ENCODE results near the gene RAB24.

Gene RAB24

GRCh38 chr5:177301503-177302165 lies 1.9 kb downstream of the RAB24 start:
- H3K27me3 ChIP-seq (replicated peaks in 2 of 5; ENCODE audit: control insufficient read depth in 4 of 5, insufficient read depth in 5 of 5, low read length in 4 of 5): no peaks in the 10 kb centered on the region
- H3K4me1 ChIP-seq (ENCODE audit: control extremely low read depth in 1 of 4, control insufficient read depth in 4 of 4, insufficient read depth in 4 of 4, low read length in 3 of 4): peaks cover 34 to 94% (median 85%) of the 10 kb centered on the region in 4 experiments
- no peak overlapping the region for H3K27ac ChIP-seq (ENCODE audit: insufficient read depth in 1 of 2, low read depth in 1 of 2, low read length in 2 of 2, poor library complexity in 1 of 2, severe bottlenecking in 2 of 2)
- peak overlapping the region in 3 of 7 experiments; percentile 7 to 74 (median 27) for H3K4me3 ChIP-seq (ENCODE audit: control insufficient read depth in 1 of 7, extremely low read depth in 1 of 7, insufficient read depth in 4 of 7, low read depth in 2 of 7, low read length in 6 of 7)
- ChIA-PET POLR2A (interaction anchor here (0.6 kb wide), 1 partner anchor 9 kb away, joined by 4 read pairs; no protein-coding TSS in a partner anchor), CTCF (interaction anchor here (0.8 to 1.5 kb wide), 9 partner anchors 9 to 103 kb away, joined by 3 to 13 read pairs (median 4); partner anchors contain the start of gene MXD3)
- peaks cover 2 to 39% (median 14%) of the 10 kb centered on the region in 4 experiments for H3K36me3 ChIP-seq (ENCODE audit: control insufficient read depth in 4 of 4, insufficient read depth in 4 of 4, low read length in 3 of 4)
- no peak for DNase-seq
- H3K9me3 ChIP-seq (ENCODE audit: control extremely low read depth in 1 of 5, control insufficient read depth in 4 of 5, insufficient read depth in 2 of 5, low read depth in 1 of 5, low read length in 4 of 5): no peaks in the 10 kb centered on the region
- WGBS (ENCODE audit: insufficient coverage): 87% methylated on average over 7 of the region's 7 CpGs

GRCh38 chr5:177300951-177301350 lies 2.6 kb downstream of the RAB24 start:
- Histone ChIP-seq H3K27me3 (replicated peaks in 2 of 5; ENCODE audit: control insufficient read depth in 4 of 5, insufficient read depth in 5 of 5, low read length in 4 of 5) (no peaks in the 10 kb centered on the region), H3K9me3 (ENCODE audit: control extremely low read depth in 1 of 5, control insufficient read depth in 4 of 5, insufficient read depth in 2 of 5, low read depth in 1 of 5, low read length in 4 of 5) (no peaks in the 10 kb centered on the region), H3K27ac (ENCODE audit: insufficient read depth in 1 of 2, low read depth in 1 of 2, low read length in 2 of 2, poor library complexity in 1 of 2, severe bottlenecking in 2 of 2) (peak overlapping the region in 1 of 2 experiments; percentile 55), H3K4me3 (ENCODE audit: control insufficient read depth in 1 of 7, extremely low read depth in 1 of 7, insufficient read depth in 4 of 7, low read depth in 2 of 7, low read length in 6 of 7) (peak overlapping the region in 4 of 7 experiments; percentile 26 to 58 (median 46)), H3K36me3 (ENCODE audit: control insufficient read depth in 4 of 4, insufficient read depth in 4 of 4, low read length in 3 of 4) (peaks cover under 1 to 37% (median 11%) of the 10 kb centered on the region in 4 experiments), H3K4me1 (ENCODE audit: control extremely low read depth in 1 of 4, control insufficient read depth in 4 of 4, insufficient read depth in 4 of 4, low read length in 3 of 4) (peaks cover 40 to 94% (median 85%) of the 10 kb centered on the region in 4 experiments)
- CTCF ChIA-PET: interaction anchor here (0.8 to 1.5 kb wide), 4 partner anchors 10 to 70 kb away, joined by 3 to 13 read pairs (median 4); partner anchors contain the start of gene MXD3
- POLR2A ChIA-PET: interaction anchor here (0.6 kb wide), 1 partner anchor 10 kb away, joined by 4 read pairs; no protein-coding TSS in a partner anchor
- 100% methylated on average over 1 of the region's 2 CpGs for WGBS (ENCODE audit: insufficient coverage)
- no peak for DNase-seq

- Histone ChIP-seq H3K27ac (ENCODE audit: insufficient read depth in 1 of 2, low read depth in 1 of 2, low read length in 2 of 2, poor library complexity in 1 of 2, severe bottlenecking in 2 of 2) (peak overlapping the region in 1 of 2 experiments; percentile 55), H3K36me3 (ENCODE audit: control insufficient read depth in 4 of 4, insufficient read depth in 4 of 4, low read length in 3 of 4) (peaks cover 0 to 37% (median 13%) of the 10 kb centered on the region in 4 experiments), H3K9me3 (ENCODE audit: control extremely low read depth in 1 of 5, control insufficient read depth in 4 of 5, insufficient read depth in 2 of 5, low read depth in 1 of 5, low read length in 4 of 5) (no peaks in the 10 kb centered on the region), H3K4me3 (ENCODE audit: control insufficient read depth in 1 of 7, extremely low read depth in 1 of 7, insufficient read depth in 4 of 7, low read depth in 2 of 7, low read length in 6 of 7) (peak overlapping the region in 4 of 7 experiments; percentile 26 to 58 (median 46)), H3K27me3 (replicated peaks in 2 of 5; ENCODE audit: control insufficient read depth in 4 of 5, insufficient read depth in 5 of 5, low read length in 4 of 5) (no peaks in the 10 kb centered on the region), H3K4me1 (ENCODE audit: control extremely low read depth in 1 of 4, control insufficient read depth in 4 of 4, insufficient read depth in 4 of 4, low read length in 3 of 4) (peaks cover 37 to 94% (median 85%) of the 10 kb centered on the region in 4 experiments)
- 0% methylated on average over 4 of the region's 4 CpGs for WGBS (ENCODE audit: insufficient coverage)
- ChIA-PET CTCF (interaction anchor here (1.1 to 1.5 kb wide), 4 partner anchors 8 to 185 kb away, joined by 3 to 13 read pairs (median 6); partner anchors contain the start of gene MXD3), POLR2A (interaction anchor here (1.0 kb wide), 1 partner anchor 10 kb away, joined by 3 read pairs; no protein-coding TSS in a partner anchor)
- peak; percentile 94 to 97 (median 96) for DNase-seq
Observed at GRCh38 chr5:177300236-177300880, 3.2 kb downstream of the RAB24 start.

- H3K4me1 ChIP-seq (ENCODE audit: control extremely low read depth in 1 of 4, control insufficient read depth in 4 of 4, insufficient read depth in 4 of 4, low read length in 3 of 4): peaks cover 36 to 92% (median 82%) of the 10 kb centered on the region in 4 experiments
- H3K4me3 ChIP-seq (ENCODE audit: control insufficient read depth in 1 of 7, extremely low read depth in 1 of 7, insufficient read depth in 4 of 7, low read depth in 2 of 7, low read length in 6 of 7): peak overlapping the region in 2 of 7 experiments; percentile 26
- CTCF ChIA-PET: interaction anchor here (0.6 to 1.9 kb wide), 6 partner anchors 9 to 185 kb away, joined by 3 to 7 read pairs (median 4); no protein-coding TSS in a partner anchor
- H3K27ac ChIP-seq (ENCODE audit: insufficient read depth in 1 of 2, low read depth in 1 of 2, low read length in 2 of 2, poor library complexity in 1 of 2, severe bottlenecking in 2 of 2): peak overlapping the region in 1 of 2 experiments; percentile 54
- H3K36me3 ChIP-seq (ENCODE audit: control insufficient read depth in 4 of 4, insufficient read depth in 4 of 4, low read length in 3 of 4): peaks cover 0 to 43% (median 19%) of the 10 kb centered on the region in 4 experiments
- 88% methylated on average over 5 of the region's 9 CpGs for WGBS (ENCODE audit: insufficient coverage)
- no peaks in the 10 kb centered on the region for H3K9me3 ChIP-seq (ENCODE audit: control extremely low read depth in 1 of 5, control insufficient read depth in 4 of 5, insufficient read depth in 2 of 5, low read depth in 1 of 5, low read length in 4 of 5)
- H3K27me3 ChIP-seq (replicated peaks in 2 of 5; ENCODE audit: control insufficient read depth in 4 of 5, insufficient read depth in 5 of 5, low read length in 4 of 5): no peaks in the 10 kb centered on the region
- no peak for DNase-seq
- POLR2A ChIA-PET: interaction anchor here (0.6 to 1.0 kb wide), 2 partner anchors 11 to 34 kb away, joined by 3 to 5 read pairs; no protein-coding TSS in a partner anchor
Observed at GRCh38 chr5:177299697-177300096, 3.8 kb downstream of the RAB24 start.

- no peaks in the 10 kb centered on the region for H3K27me3 ChIP-seq (replicated peaks in 2 of 5; ENCODE audit: control insufficient read depth in 4 of 5, insufficient read depth in 5 of 5, low read length in 4 of 5)
- WGBS (ENCODE audit: insufficient coverage): 100% methylated on average over 2 of the region's 2 CpGs
- ChIA-PET CTCF (interaction anchor here (0.9 to 2.6 kb wide), 6 partner anchors 12 to 180 kb away, joined by 3 to 16 read pairs (median 4); no protein-coding TSS in a partner anchor), POLR2A (no interaction called here)
- H3K9me3 ChIP-seq (ENCODE audit: control extremely low read depth in 1 of 5, control insufficient read depth in 4 of 5, insufficient read depth in 2 of 5, low read depth in 1 of 5, low read length in 4 of 5): no peaks in the 10 kb centered on the region
- no peak overlapping the region for H3K27ac ChIP-seq (ENCODE audit: insufficient read depth in 1 of 2, low read depth in 1 of 2, low read length in 2 of 2, poor library complexity in 1 of 2, severe bottlenecking in 2 of 2)
- peaks cover 2 to 60% (median 35%) of the 10 kb centered on the region in 4 experiments for H3K36me3 ChIP-seq (ENCODE audit: control insufficient read depth in 4 of 4, insufficient read depth in 4 of 4, low read length in 3 of 4)
- H3K4me3 ChIP-seq (ENCODE audit: control insufficient read depth in 1 of 7, extremely low read depth in 1 of 7, insufficient read depth in 4 of 7, low read depth in 2 of 7, low read length in 6 of 7): no peak overlapping the region
- peaks cover 32 to 78% (median 70%) of the 10 kb centered on the region in 4 experiments for H3K4me1 ChIP-seq (ENCODE audit: control extremely low read depth in 1 of 4, control insufficient read depth in 4 of 4, insufficient read depth in 4 of 4, low read length in 3 of 4)
- no peak for DNase-seq
Observed at GRCh38 chr5:177297922-177298321, 5.6 kb downstream of the RAB24 start.

GRCh38 chr5:177296581-177296980 lies 6.9 kb downstream of the RAB24 start:
- peak overlapping the region in 1 of 2 experiments; percentile 11 for H3K27ac ChIP-seq (ENCODE audit: insufficient read depth in 1 of 2, low read depth in 1 of 2, low read length in 2 of 2, poor library complexity in 1 of 2, severe bottlenecking in 2 of 2)
- ChIA-PET POLR2A (interaction anchor here (0.5 kb wide), 1 partner anchor 258 kb away, joined by 5 read pairs; no protein-coding TSS in a partner anchor), CTCF (interaction anchor here (1.1 to 2.6 kb wide), 2 partner anchors 13 to 206 kb away, joined by 3 to 16 read pairs; no protein-coding TSS in a partner anchor)
- H3K27me3 ChIP-seq (replicated peaks in 2 of 5; ENCODE audit: control insufficient read depth in 4 of 5, insufficient read depth in 5 of 5, low read length in 4 of 5): no peaks in the 10 kb centered on the region
- no peaks in the 10 kb centered on the region for H3K9me3 ChIP-seq (ENCODE audit: control extremely low read depth in 1 of 5, control insufficient read depth in 4 of 5, insufficient read depth in 2 of 5, low read depth in 1 of 5, low read length in 4 of 5)
- peak overlapping the region in 3 of 7 experiments; percentile 10 to 37 (median 17) for H3K4me3 ChIP-seq (ENCODE audit: control insufficient read depth in 1 of 7, extremely low read depth in 1 of 7, insufficient read depth in 4 of 7, low read depth in 2 of 7, low read length in 6 of 7)
- peaks cover 8 to 69% (median 45%) of the 10 kb centered on the region in 4 experiments for H3K36me3 ChIP-seq (ENCODE audit: control insufficient read depth in 4 of 4, insufficient read depth in 4 of 4, low read length in 3 of 4)
- H3K4me1 ChIP-seq (ENCODE audit: control extremely low read depth in 1 of 4, control insufficient read depth in 4 of 4, insufficient read depth in 4 of 4, low read length in 3 of 4): peaks cover 25 to 65% (median 56%) of the 10 kb centered on the region in 4 experiments
- DNase-seq: peak in 1 of 3 donors; percentile 33
- WGBS (ENCODE audit: insufficient coverage): 38% methylated on average over 4 of the region's 4 CpGs

All from common myeloid progenitor, CD34-positive (primary cell).